WTC11 (cell line): Measurements from ENCODE around the gene SLC46A1. TPM values are rescaled to one million over a fixed set of nuclear protein-coding genes. Genes with fewer than 3 reads are reported as not detected.

Experiments used
- AFF4 ChIP-seq: sonication (generic); formaldehyde crosslinking; IDR thresholded peaks from 2 replicates; pipeline ENCODE4 v1.8.1; 2023; ENCODE audit warnings: mild to moderate bottlenecking, missing genetic modification reagents, borderline replicate concordance
- AR ChIP-seq: fragments of 250-450 bp; sonication (Bioruptor Pico); IDR thresholded peaks from 2 replicates; pipeline ENCODE4 v1.9.0; 2021; ENCODE audit warnings: mild to moderate bottlenecking
- ARID4B ChIP-seq: sonication (generic); formaldehyde crosslinking; IDR thresholded peaks from 2 replicates; pipeline ENCODE4 v1.8.0; 2023; ENCODE audit warnings: missing genetic modification reagents, mild to moderate bottlenecking, borderline replicate concordance
- ATF6 ChIP-seq: sonication (generic); formaldehyde crosslinking; IDR thresholded peaks from 2 replicates; pipeline ENCODE4 v1.8.1; 2023; ENCODE audit warnings: mild to moderate bottlenecking, missing genetic modification reagents
- CDX4 ChIP-seq: fragments of 250-450 bp; sonication (Bioruptor Pico); IDR thresholded peaks from 2 replicates; pipeline ENCODE4 v1.9.0; 2021; ENCODE audit warnings: moderate library complexity, mild to moderate bottlenecking, inconsistent platforms, borderline replicate concordance
- E2F4 ChIP-seq: sonication (generic); formaldehyde crosslinking; IDR thresholded peaks from 2 replicates; pipeline ENCODE4 v1.8.1; 2022; ENCODE audit warnings: low read depth, mild to moderate bottlenecking, moderate library complexity, missing genetic modification reagents, borderline replicate concordance
- E2F5 ChIP-seq: sonication (generic); formaldehyde crosslinking; IDR thresholded peaks from 2 replicates; pipeline ENCODE4 v1.8.1; 2022; ENCODE audit warnings: mild to moderate bottlenecking, moderate library complexity, missing genetic modification reagents
- FOXK1 ChIP-seq: sonication (generic); formaldehyde crosslinking; IDR thresholded peaks from 2 replicates; pipeline ENCODE4 v1.8.0; 2022; ENCODE audit warnings: mild to moderate bottlenecking, moderate library complexity, missing genetic modification reagents
- FOXP1 ChIP-seq: sonication (generic); formaldehyde crosslinking; IDR thresholded peaks from 2 replicates; pipeline ENCODE4 v1.8.0; 2022; ENCODE audit warnings: missing genetic modification reagents, mild to moderate bottlenecking, moderate library complexity, borderline replicate concordance
- GABPB1 ChIP-seq: sonication (generic); formaldehyde crosslinking; IDR thresholded peaks from 2 replicates; pipeline ENCODE4 v1.8.1; 2023; ENCODE audit warnings: mild to moderate bottlenecking, missing genetic modification reagents
- HMGXB4 ChIP-seq: sonication (generic); formaldehyde crosslinking; IDR thresholded peaks from 2 replicates; pipeline ENCODE4 v1.8.1; 2023; ENCODE audit warnings: mild to moderate bottlenecking, moderate library complexity, missing genetic modification reagents
- MXD4 ChIP-seq: fragments of 250-450 bp; sonication (Bioruptor Pico); IDR thresholded peaks from 2 replicates; pipeline ENCODE4 v1.8.0; 2021; ENCODE audit warnings: mild to moderate bottlenecking, moderate library complexity, borderline replicate concordance
- NFE2L1 ChIP-seq: sonication (generic); formaldehyde crosslinking; IDR thresholded peaks from 2 replicates; pipeline ENCODE4 v1.8.1; 2023; ENCODE audit warnings: missing genetic modification reagents
- OVOL2 ChIP-seq: fragments of 250-450 bp; sonication (Bioruptor Pico); IDR thresholded peaks from 2 replicates; pipeline ENCODE4 v1.9.0; 2021; ENCODE audit warnings: mild to moderate bottlenecking, borderline replicate concordance
- PRRX2 ChIP-seq: fragments of 250-450 bp; sonication (Bioruptor Pico); IDR thresholded peaks from 2 replicates; pipeline ENCODE4 v1.8.0; 2021; ENCODE audit warnings: mild to moderate bottlenecking
- SMAD3 ChIP-seq: sonication (generic); formaldehyde crosslinking; IDR thresholded peaks from 2 replicates; pipeline ENCODE4 v1.8.0; 2022; ENCODE audit warnings: missing genetic modification reagents, mild to moderate bottlenecking, borderline replicate concordance
- TEAD1 ChIP-seq: sonication (generic); formaldehyde crosslinking; IDR thresholded peaks from 2 replicates; pipeline ENCODE4 v1.8.0; 2022; ENCODE audit warnings: mild to moderate bottlenecking, missing genetic modification reagents
- ZNF138 ChIP-seq: sonication (generic); formaldehyde crosslinking; conservative IDR thresholded peaks from 2 replicates; pipeline ENCODE4 v1.8.1; 2022; ENCODE audit warnings: mild to moderate bottlenecking, moderate library complexity, missing genetic modification reagents
- ZNF416 ChIP-seq: fragments of 250-450 bp; sonication (Bioruptor Pico); IDR thresholded peaks from 2 replicates; pipeline ENCODE4 v1.9.0; 2021; ENCODE audit warnings: mild to moderate bottlenecking, inconsistent platforms
- ZNF423 ChIP-seq: fragments of 250-450 bp; sonication (Bioruptor Pico); IDR thresholded peaks from 2 replicates; pipeline ENCODE4 v2.1.2; 2022; ENCODE audit warnings: mild to moderate bottlenecking, moderate library complexity
- total RNA-seq: library from RNA; stranded (reverse); gene quantifications from 3 replicates; pipeline ENCODE4 v1.2.3, GENCODE V29; 2021

The SLC46A1 gene
- total RNA-seq, 1 experiment from 2014 or later: 6.7 TPM

- TF ChIP-seq AR (CRISPR knock-in tag): no peak
- no peak for TF ChIP-seq MXD4 (CRISPR knock-in tag)
- peak; percentile 48; the same call in 1 of the 2 replicates for TF ChIP-seq FOXK1 (CRISPR knock-in tag)
- 0 out of 2 replicates have a peak, but pooled peaks have one; percentile 22 for TF ChIP-seq PRRX2 (CRISPR knock-in tag)
- TF ChIP-seq HMGXB4: peak; percentile 95
- no peak for TF ChIP-seq ATF6 (CRISPR knock-in tag)
- TF ChIP-seq SMAD3 (CRISPR knock-in tag): peak; percentile 86
- TF ChIP-seq ZNF416 (CRISPR knock-in tag): no peak
- TF ChIP-seq NFE2L1 (CRISPR knock-in tag): 0 out of 2 replicates have a peak, but pooled peaks have one; percentile 52
- TF ChIP-seq ZNF423 (CRISPR knock-in tag): no peak
- TF ChIP-seq ZNF138 (CRISPR knock-in tag): peak; percentile 28; the same call in 1 of the 2 replicates
- TF ChIP-seq CDX4 (CRISPR knock-in tag): no peak
- TF ChIP-seq GABPB1: no peak
- TF ChIP-seq TEAD1 (CRISPR knock-in tag): peak; percentile 91; the same call in 1 of the 2 replicates
- peak; percentile 58; the same call in 1 of the 2 replicates for TF ChIP-seq E2F5 (CRISPR knock-in tag)
- TF ChIP-seq FOXP1: peak; percentile 88
- no peak for TF ChIP-seq AFF4 (CRISPR knock-in tag)
- no peak for TF ChIP-seq OVOL2 (CRISPR knock-in tag)
- TF ChIP-seq ARID4B (CRISPR knock-in tag): peak; percentile 87; the same call in 1 of the 2 replicates
- no peak for TF ChIP-seq E2F4 (CRISPR knock-in tag)
These were observed 24.7 kb downstream of the SLC46A1 start (continued) for GRCh38 chr17:28381141-28381825.
